K562 (cell line): ENCODE measurements around the gene OSBPL3. TPM values are rescaled to one million over a fixed set of nuclear protein-coding genes. Genes with fewer than 3 reads are reported as not detected.
A peak's percentile ranks its signal among the peaks of the same experiment; 100 is the strongest.

Experiments
- BHLHE40 ChIP-seq: IDR thresholded peaks from 2 replicates; pipeline ENCODE4 v1.6.1; 2011; ENCODE audit warnings: low read length, improper control_type of control experiment
- CBX8 ChIP-seq: fragments of 200-600 bp; sonication (generic); IDR thresholded peaks from 2 replicates; pipeline ENCODE4 v1.6.1; 2012; ENCODE audit warnings: borderline replicate concordance, mixed run types, low read depth, mild to moderate bottlenecking, moderate library complexity, mixed read lengths, low read length, control low read depth, inconsistent platforms; ENCODE audit not compliant: poor library complexity, severe bottlenecking; ENCODE audit errors: extremely low read depth
- CCAR2 ChIP-seq: fragments of 200-400 bp; formaldehyde crosslinking; IDR thresholded peaks from 2 replicates; pipeline ENCODE4 v1.6.1; 2017; ENCODE audit warnings: mild to moderate bottlenecking, low read depth, low read length
- DPF2 ChIP-seq: fragments of 450-650 bp; IDR thresholded peaks from 2 replicates; pipeline ENCODE4 v1.6.1; 2016
- EWSR1 ChIP-seq: fragments of 450-650 bp; IDR thresholded peaks from 2 replicates; pipeline ENCODE4 v1.6.1; 2018; ENCODE audit warnings: borderline replicate concordance, mild to moderate bottlenecking, low read depth, moderate library complexity; ENCODE audit not compliant: partially characterized antibody
- MEIS2 ChIP-seq: fragments of 450-650 bp; IDR thresholded peaks from 2 replicates; pipeline ENCODE4 v1.6.1; 2014; ENCODE audit warnings: mild to moderate bottlenecking; ENCODE audit not compliant: partially characterized antibody
- MTA2 ChIP-seq: fragments of 450-650 bp; IDR thresholded peaks from 2 replicates; pipeline ENCODE4 v1.6.1; 2016; ENCODE audit warnings: low read depth
- MXI1 ChIP-seq: IDR thresholded peaks from 2 replicates; pipeline ENCODE4 v1.6.1; 2011; ENCODE audit warnings: low read depth, mild to moderate bottlenecking, improper control_type of control experiment, low read length
- MYC ChIP-seq, 2 experiments: fragments of 250-450 bp in 1 of 2; sonication (Bioruptor Pico) in 1 of 2; IDR thresholded peaks; 2 replicates each; pipeline versions ENCODE4 v1.5.1 to v1.6.1; 2012 to 2021; ENCODE audit warnings: low read depth in 2 of 2, borderline replicate concordance in 1 of 2, improper control_type of control experiment in 1 of 2, low read length in 1 of 2, mild to moderate bottlenecking in 1 of 2, moderate library complexity in 1 of 2
- MYNN ChIP-seq, 2 experiments: sonication (generic); formaldehyde crosslinking in 1 of 2; IDR thresholded peaks; 2 replicates each; pipeline versions ENCODE4 v1.5.0 to v1.6.1; 2016 to 2020; ENCODE audit warnings: antibody characterized with exemption in 1 of 2, missing genetic modification reagents in 1 of 2
- NR4A1 ChIP-seq, 2 experiments: fragments of 250-450 bp in 1 of 2; fragments of 450-650 bp in 1 of 2; sonication (Bioruptor Pico) in 1 of 2; IDR thresholded peaks; 2 replicates each; pipeline versions ENCODE4 v1.4.0 to v1.6.1; 2016 to 2020; ENCODE audit warnings: mild to moderate bottlenecking in 2 of 2, missing compliant biosample characterization in 1 of 2, missing genetic modification characterization in 1 of 2, moderate library complexity in 1 of 2
- SRSF3 ChIP-seq: fragments of 200-400 bp; formaldehyde crosslinking; IDR thresholded peaks from 2 replicates; pipeline ENCODE4 v1.6.1; 2016; ENCODE audit warnings: mild to moderate bottlenecking, low read length, moderate library complexity; ENCODE audit not compliant: insufficient read depth
- ZBTB5 ChIP-seq: fragments of 450-650 bp; IDR thresholded peaks from 2 replicates; pipeline ENCODE4 v1.6.1; 2017; ENCODE audit warnings: antibody characterized with exemption
- ZNF146 ChIP-seq: IDR thresholded peaks from one replicate; pipeline ENCODE4 v1.6.1; 2018; ENCODE audit warnings: missing compliant biosample characterization; ENCODE audit not compliant: unreplicated experiment
- ZNF280B ChIP-seq: fragments of 250-450 bp; sonication (Bioruptor Pico); IDR thresholded peaks from 2 replicates; pipeline ENCODE4 v1.5.1; 2021; ENCODE audit warnings: mild to moderate bottlenecking
- ZNF347 ChIP-seq: fragments of 450-650 bp; formaldehyde crosslinking; IDR thresholded peaks from 2 replicates; pipeline ENCODE4 v1.4.0; 2020; ENCODE audit warnings: low read depth, mild to moderate bottlenecking, moderate library complexity
- ZNF395 ChIP-seq: fragments of 200-800 bp; sonication (Bioruptor generic); IDR thresholded peaks from 2 replicates; pipeline ENCODE4 v1.6.1; 2017; ENCODE audit warnings: missing genetic modification characterization, missing compliant biosample characterization
- ZNF639 ChIP-seq, 2 experiments: fragments of 200-800 bp in 1 of 2; sonication (Bioruptor generic) in 1 of 2; sonication (generic) in 1 of 2; formaldehyde crosslinking in 1 of 2; IDR thresholded peaks in 1 of 2; conservative IDR thresholded peaks in 1 of 2; 2 replicates each; pipeline versions ENCODE4 v1.5.0 to v1.6.1; 2016 to 2020; ENCODE audit warnings: missing compliant biosample characterization in 1 of 2, missing genetic modification characterization in 1 of 2, missing genetic modification reagents in 1 of 2
- polyA plus RNA-seq, 8 experiments: library from polyadenylated mRNA; depleted of rRNA in 4 of 8; stranded (reverse) in 5 of 8; unstranded in 3 of 8; fragments of >200 nt; fragmentation: Nextera tagmentation in 2 of 8; fragmentation: Illumina TruSeq in 1 of 8; extraction: Ambion mirVana in 2 of 8; extraction: Trizol in 1 of 8; gene quantifications; 2 replicates each; pipeline versions ENCODE4 v1.2.1 to v1.2.3, GENCODE V29; 2011 to 2014; ENCODE audit warnings: inconsistent platforms in 1 of 8, missing spikeins in 1 of 8
- total RNA-seq, 7 experiments: library from RNA; depleted of rRNA in 6 of 7; stranded (reverse); fragments of >200 nt in 6 of 7; fragmentation: Illumina TruSeq in 2 of 7; extraction: Trizol in 2 of 7; gene quantifications; 2 replicates each; pipeline versions ENCODE4 v1.2.1 to v1.2.3, GENCODE V29; 2011 to 2021; ENCODE audit warnings: low replicate concordance in 1 of 7

Gene OSBPL3
- total and polyA plus RNA-seq, 9 of the 15 experiments (the other 6 are each of a cell fraction or from before 2014, with no cell fraction given): 4.8 to 37.2 (median 26.5) TPM

GRCh38 chr7:24923172-24923865 lies 56.7 kb downstream of the OSBPL3 start (continued):
- TF ChIP-seq ZBTB5 (no peak), CBX8 (no peak), ZNF395 (CRISPR knock-in tag) (no peak), NR4A1 (CRISPR knock-in tag; IDR thresholded peaks at IDR 0.05) (no peak), NR4A1 (tag; IDR thresholded peaks at IDR 0.05) (peak; percentile 72), MEIS2 (peak; percentile 77), SRSF3 (no peak), MYC (IDR thresholded peaks at IDR 0.05; ENCODE audit: low read depth, low read length) (peak; percentile 42; the same call in 1 of the 2 replicates), MYC (CRISPR knock-in tag; IDR thresholded peaks at IDR 0.05; ENCODE audit: borderline replicate concordance, low read depth) (no peak), CCAR2 (no peak), MYNN (IDR thresholded peaks at IDR 0.05) (no peak), MYNN (CRISPR knock-in tag; IDR thresholded peaks at IDR 0.05) (no peak), ZNF347 (CRISPR knock-in tag) (no peak), ZNF146 (no peak), DPF2 (peak; percentile 68), EWSR1 (no peak), MXI1 (no peak), ZNF639 (CRISPR knock-in tag; conservative IDR thresholded peaks at IDR 0.05 in 1 of 2, IDR thresholded peaks at IDR 0.05 in 1 of 2) (no peak), ZNF280B (no peak), MTA2 (no peak), BHLHE40 (no peak)
